Measurements from ENCODE around the gene SPNS2.

- TF ChIP-seq TCF7L2 (IDR thresholded peaks at IDR 0.05; ENCODE audit: low read depth, low read length), result no peak
- no peak for TF ChIP-seq CTCF (IDR thresholded peaks at IDR 0.05)
- no peak for TF ChIP-seq POLR2AphosphoS5 (IDR thresholded peaks at IDR 0.05; ENCODE audit: low read depth, low read length)
These were observed 55.8 kb downstream of the SPNS2 start for GRCh38 chr17:4554441-4554996.

Data from Panc1 (cell line).